ENCODE results near the gene DUS1L.
A peak's percentile ranks its signal among the peaks of the same experiment; 100 is the strongest.

DUS1L gene

GRCh38 chr17:82054351-82055022 lies 11.1 kb downstream of the DUS1L start:
- Histone ChIP-seq H2AFZ (ENCODE audit: low read length) (no peak overlapping the region), H3K27ac (ENCODE audit: low read depth, low read length, poor library complexity, severe bottlenecking) (no peak overlapping the region), H3K27me3 (ENCODE audit: insufficient read depth, low read length) (no peaks in the 10 kb centered on the region), H3F3A (ENCODE audit: insufficient read depth, low read length) (no peaks in the 10 kb centered on the region), H3K4me2 (ENCODE audit: low read length) (no peak overlapping the region), H3K9ac (ENCODE audit: low read length) (no peak overlapping the region), H3K4me3 (ENCODE audit: low read depth, low read length, poor library complexity, severe bottlenecking) (no peak overlapping the region), H3K4me1 (ENCODE audit: insufficient read depth, low read length, severe bottlenecking) (peaks cover 27% of the 10 kb centered on the region), H3K79me2 (ENCODE audit: insufficient read depth, low read length) (0 out of 2 replicates have a peak, but pooled peaks cover 4% of the 10 kb centered on the region), H3K9me3 (ENCODE audit: low read length) (no peaks in the 10 kb centered on the region), H3K9me2 (ENCODE audit: low read depth, low read length) (no peaks in the 10 kb centered on the region), H4K20me1 (ENCODE audit: insufficient read depth, low read length) (no peaks in the 10 kb centered on the region), H3K36me3 (ENCODE audit: insufficient read depth, low read length) (peaks cover 61% of the 10 kb centered on the region)
- no peak for TF ChIP-seq EZH2 (IDR thresholded peaks at IDR 0.05; ENCODE audit: borderline replicate concordance, low read length)
- TF ChIP-seq CTCF (IDR thresholded peaks at IDR 0.05; ENCODE audit: low read length) = no peak

- peak overlapping the region; percentile 100 for H3K4me3 ChIP-seq (ENCODE audit: low read depth, low read length, poor library complexity, severe bottlenecking)
- H3F3A ChIP-seq (ENCODE audit: insufficient read depth, low read length) = no peaks in the 10 kb centered on the region
- no peak overlapping the region; the same call in 1 of the 2 replicates for H3K4me2 ChIP-seq (ENCODE audit: low read length)
- peaks cover 54% of the 10 kb centered on the region for H3K36me3 ChIP-seq (ENCODE audit: insufficient read depth, low read length)
- no peaks in the 10 kb centered on the region for H4K20me1 ChIP-seq (ENCODE audit: insufficient read depth, low read length)
- peaks cover 27% of the 10 kb centered on the region for H3K4me1 ChIP-seq (ENCODE audit: insufficient read depth, low read length, severe bottlenecking)
- H3K9me3 ChIP-seq (ENCODE audit: low read length) = no peaks in the 10 kb centered on the region
- no peak overlapping the region for H3K9ac ChIP-seq (ENCODE audit: low read length)
- TF ChIP-seq EZH2 (IDR thresholded peaks at IDR 0.05; ENCODE audit: borderline replicate concordance, low read length) = no peak
- no peak for TF ChIP-seq CTCF (IDR thresholded peaks at IDR 0.05; ENCODE audit: low read length)
- no peaks in the 10 kb centered on the region for H3K9me2 ChIP-seq (ENCODE audit: low read depth, low read length)
- H2AFZ ChIP-seq (ENCODE audit: low read length) = no peak overlapping the region
- 0 out of 2 replicates have a peak, but pooled peaks cover 4% of the 10 kb centered on the region for H3K79me2 ChIP-seq (ENCODE audit: insufficient read depth, low read length)
- H3K27me3 ChIP-seq (ENCODE audit: insufficient read depth, low read length) = no peaks in the 10 kb centered on the region
- no peak overlapping the region for H3K27ac ChIP-seq (ENCODE audit: low read depth, low read length, poor library complexity, severe bottlenecking)
Measured at GRCh38 chr17:82053556-82054263, 11.9 kb downstream of the DUS1L start.

GRCh38 chr17:82053130-82053529 lies 12.5 kb downstream of the DUS1L start:
- peaks cover 27% of the 10 kb centered on the region for H3K4me1 ChIP-seq (ENCODE audit: insufficient read depth, low read length, severe bottlenecking)
- peak overlapping the region; percentile 100 for H3K4me3 ChIP-seq (ENCODE audit: low read depth, low read length, poor library complexity, severe bottlenecking)
- H4K20me1 ChIP-seq (ENCODE audit: insufficient read depth, low read length) = no peaks in the 10 kb centered on the region
- H3K9ac ChIP-seq (ENCODE audit: low read length) = peak overlapping the region; percentile 81; the same call in 1 of the 2 replicates
- no peaks in the 10 kb centered on the region for H3K27me3 ChIP-seq (ENCODE audit: insufficient read depth, low read length)
- no peaks in the 10 kb centered on the region for H3K9me2 ChIP-seq (ENCODE audit: low read depth, low read length)
- peaks cover 48% of the 10 kb centered on the region for H3K36me3 ChIP-seq (ENCODE audit: insufficient read depth, low read length)
- H3F3A ChIP-seq (ENCODE audit: insufficient read depth, low read length) = no peaks in the 10 kb centered on the region
- H3K79me2 ChIP-seq (ENCODE audit: insufficient read depth, low read length) = 0 out of 2 replicates have a peak, but pooled peaks cover 4% of the 10 kb centered on the region
- TF ChIP-seq CTCF (IDR thresholded peaks at IDR 0.05; ENCODE audit: low read length) = no peak
- TF ChIP-seq EZH2 (IDR thresholded peaks at IDR 0.05; ENCODE audit: borderline replicate concordance, low read length) = no peak
- no peak overlapping the region for H3K27ac ChIP-seq (ENCODE audit: low read depth, low read length, poor library complexity, severe bottlenecking)
- H2AFZ ChIP-seq (ENCODE audit: low read length) = no peak overlapping the region
- H3K9me3 ChIP-seq (ENCODE audit: low read length) = no peaks in the 10 kb centered on the region
- H3K4me2 ChIP-seq (ENCODE audit: low read length) = peak overlapping the region; percentile 88
